ENCODE measurements around the gene UBB.
"Not testable (repeated sequence)": the region's sequence is repeated elsewhere in the genome, so short reads cannot be mapped to it uniquely, and the experiment has no call there.

The UBB gene

GRCh38 chr17:16374146-16374938, 6.5 kb upstream of the UBB start:
- DNase-seq (ENCODE audit: low read depth, low spot score) = no peak

DNA sequence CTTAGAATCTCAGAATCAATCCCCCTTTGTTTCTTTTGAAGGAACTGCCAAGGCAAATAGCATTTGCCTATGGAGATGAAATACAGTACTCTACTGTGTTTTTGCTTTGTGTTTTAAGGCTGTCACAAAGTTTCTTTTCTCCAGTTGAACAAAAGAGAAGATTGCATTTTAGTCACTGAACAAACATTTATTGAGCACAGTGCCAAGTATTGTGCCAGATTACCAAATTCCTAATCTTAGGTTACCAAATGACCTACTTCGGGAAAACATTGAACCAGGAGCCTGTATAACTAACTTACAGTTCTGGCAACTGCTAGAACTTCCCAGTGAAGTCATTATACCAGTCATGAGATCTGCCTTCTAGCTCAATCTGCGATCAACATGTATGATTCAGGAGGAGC, 3.0 kb upstream of the UBB start:
- DNase-seq (ENCODE audit: low read depth, low spot score) = no peak

DNA sequence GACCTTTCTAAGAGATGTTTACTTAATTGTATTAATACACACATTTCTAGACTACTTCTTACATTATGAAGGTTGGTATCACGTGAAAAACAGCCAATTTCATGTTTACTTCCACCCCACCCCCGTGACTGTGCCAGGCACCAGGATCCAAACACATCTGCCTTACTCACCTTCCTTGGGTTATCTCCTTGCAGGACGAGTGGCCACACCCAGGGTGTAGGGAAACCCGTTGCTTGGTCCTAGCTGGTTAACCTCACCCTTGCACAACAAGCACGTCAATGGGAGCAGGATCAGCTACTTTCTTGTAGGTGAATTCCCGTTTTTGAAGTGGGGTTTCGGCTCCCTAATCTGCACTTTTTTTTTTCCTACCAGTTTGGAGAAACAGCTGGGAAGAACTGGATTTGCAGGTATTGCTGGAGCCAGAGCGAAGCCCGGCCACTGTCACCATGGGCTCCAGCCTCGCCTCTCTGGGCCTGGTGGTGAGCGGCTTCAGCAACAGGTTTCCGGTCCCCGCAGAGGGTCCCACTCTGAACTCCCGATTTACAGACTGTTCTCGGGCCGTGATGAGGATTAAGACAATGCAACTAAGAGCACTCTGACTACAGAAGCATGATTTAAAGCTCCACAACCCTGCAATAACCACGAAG, 2.1 kb upstream of the UBB start:
- peak; percentile 59 for DNase-seq (ENCODE audit: low read depth, low spot score)

- DNase-seq (ENCODE audit: low read depth, low spot score) = peak; percentile 50
These were observed 1.2 kb upstream of the UBB start for GRCh38 chr17:16379654-16380053.

DNA sequence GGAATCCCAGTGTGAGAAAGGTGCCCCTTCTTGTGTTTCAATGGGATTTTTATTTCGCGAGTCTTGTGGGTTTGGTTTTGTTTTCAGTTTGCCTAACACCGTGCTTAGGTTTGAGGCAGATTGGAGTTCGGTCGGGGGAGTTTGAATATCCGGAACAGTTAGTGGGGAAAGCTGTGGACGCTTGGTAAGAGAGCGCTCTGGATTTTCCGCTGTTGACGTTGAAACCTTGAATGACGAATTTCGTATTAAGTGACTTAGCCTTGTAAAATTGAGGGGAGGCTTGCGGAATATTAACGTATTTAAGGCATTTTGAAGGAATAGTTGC, 567 bp downstream of the UBB start:
- no peak for DNase-seq (ENCODE audit: low read depth, low spot score)

GRCh38 chr17:16383216-16383615, 2.3 kb downstream of the UBB start:
- no peak for DNase-seq (ENCODE audit: low read depth, low spot score)

DNA sequence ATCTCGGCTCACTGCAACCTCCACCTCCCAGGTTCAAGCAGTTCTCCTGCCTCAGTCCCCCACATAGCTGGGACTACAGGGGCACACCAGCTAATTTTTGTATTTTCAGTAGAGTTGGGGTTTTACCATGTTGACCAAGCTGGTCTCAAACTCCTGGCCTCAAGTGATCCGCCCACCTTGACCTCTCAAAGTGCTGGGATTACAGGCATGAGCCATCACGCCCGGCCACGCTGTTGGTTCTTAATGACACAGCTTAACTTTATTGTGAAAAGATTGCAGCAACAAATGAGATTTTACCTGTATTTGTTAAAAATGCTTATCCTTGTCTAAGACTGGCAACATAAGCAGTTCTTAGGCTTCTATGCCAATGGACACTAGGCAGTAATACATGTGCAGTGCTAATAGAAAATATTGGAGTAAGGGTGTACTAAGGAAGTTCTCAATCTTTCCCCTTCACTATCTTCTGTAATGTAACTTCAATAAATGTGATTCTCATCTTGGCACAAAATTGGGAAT, 2.9 kb downstream of the UBB start:
- DNase-seq (ENCODE audit: low read depth, low spot score) = no peak

GRCh38 chr17:16384557-16384956, 3.7 kb downstream of the UBB start:
- no peak for DNase-seq (ENCODE audit: low read depth, low spot score)

- DNase-seq (ENCODE audit: low read depth, low spot score) = not testable (repeated sequence)
These were observed 5.2 kb downstream of the UBB start for GRCh38 chr17:16386126-16386507.

DNA sequence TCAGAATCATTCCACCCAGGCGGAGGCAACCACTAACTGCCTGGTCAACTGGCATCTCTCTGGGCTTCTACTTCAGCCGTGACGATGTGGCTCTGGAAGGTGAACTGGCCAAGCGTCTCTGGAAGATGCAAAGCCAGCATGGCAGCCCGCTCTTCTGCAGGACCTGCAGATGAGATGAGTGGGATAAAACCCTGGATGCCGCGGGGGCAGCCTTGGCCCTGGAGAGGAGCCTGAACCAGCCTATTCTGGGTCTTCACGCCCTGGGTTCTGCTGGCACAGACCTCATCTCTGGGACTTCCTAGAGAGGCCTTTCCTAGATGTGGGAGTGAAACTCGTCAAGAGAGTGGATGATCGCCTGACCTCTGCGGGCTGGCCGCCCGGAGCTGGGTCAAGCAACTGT, 10.6 kb downstream of the UBB start:
- DNase-seq (ENCODE audit: low read depth, low spot score) = no peak

GRCh38 chr17:16392491-16392890, 11.6 kb downstream of the UBB start:
- DNase-seq (ENCODE audit: low read depth, low spot score) = not testable (repeated sequence)

- DNase-seq (ENCODE audit: low read depth, low spot score) = not testable (repeated sequence)
These were observed 15.0 kb downstream of the UBB start for GRCh38 chr17:16395887-16396286.

GRCh38 chr17:16396693-16397092, 15.8 kb downstream of the UBB start:
- DNase-seq (ENCODE audit: low read depth, low spot score) = not testable (repeated sequence)

GRCh38 chr17:16398270-16399267, 17.7 kb downstream of the UBB start:
- DNase-seq (ENCODE audit: low read depth, low spot score) = peak; percentile 76

DNA sequence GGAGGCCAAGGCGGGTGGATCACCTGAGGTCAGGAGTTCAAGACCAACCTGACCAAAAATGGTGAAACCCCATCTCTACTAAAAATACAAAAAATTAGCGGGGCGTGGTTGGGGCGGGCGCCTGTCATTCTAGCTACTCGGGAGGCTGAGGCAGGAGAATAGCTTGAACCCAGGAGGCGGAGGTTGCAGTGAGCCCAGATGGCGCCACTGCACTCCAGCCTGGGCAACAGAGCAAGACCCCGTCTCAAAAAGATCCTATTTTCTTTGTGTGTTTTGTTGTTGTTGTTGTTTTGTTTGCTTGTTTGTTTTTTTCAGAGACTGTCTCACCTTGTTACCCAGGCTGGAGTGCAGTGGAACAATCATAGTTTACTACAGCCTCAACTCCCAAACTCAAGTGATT, 23.0 kb downstream of the UBB start:
- not testable (repeated sequence) for DNase-seq (ENCODE audit: low read depth, low spot score)

GRCh38 chr17:16406742-16407674, 26.1 kb downstream of the UBB start:
- peak; percentile 65 for DNase-seq (ENCODE audit: low read depth, low spot score)

DNA sequence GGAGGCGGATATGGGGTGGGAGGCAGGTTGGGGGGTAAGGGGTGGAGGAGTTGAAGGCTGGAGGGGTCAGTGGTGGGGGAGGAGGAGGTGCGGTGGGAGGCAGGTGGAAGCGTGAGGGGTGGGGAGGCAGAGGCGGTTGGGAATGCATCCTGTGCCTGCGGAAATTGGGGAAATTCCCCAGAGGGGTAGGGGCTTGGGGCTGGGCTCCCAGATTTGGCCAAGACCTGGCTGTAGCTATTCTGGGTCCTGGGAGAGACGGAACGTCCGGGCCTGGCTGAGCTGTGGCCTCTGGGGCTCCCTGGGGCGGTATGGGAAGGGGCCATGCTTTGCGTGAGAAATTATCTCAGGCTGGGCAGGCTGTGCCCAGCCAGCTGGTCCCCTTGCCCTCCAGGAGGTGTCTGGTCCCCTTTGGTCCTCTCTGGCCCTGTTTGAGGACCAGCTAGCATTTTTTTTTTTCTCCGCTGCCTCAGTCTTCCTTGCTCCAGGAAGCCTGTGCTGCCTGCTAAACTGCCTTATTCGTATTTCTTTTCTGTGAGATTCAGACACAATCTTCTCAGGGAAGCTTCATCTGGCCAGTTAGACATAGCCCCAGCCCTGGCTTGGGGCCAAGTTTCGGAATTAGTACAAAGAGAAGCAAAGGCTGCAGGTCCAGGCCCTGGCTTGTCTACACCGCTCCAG, 27.2 kb downstream of the UBB start:
- DNase-seq (ENCODE audit: low read depth, low spot score) = no peak

DNA sequence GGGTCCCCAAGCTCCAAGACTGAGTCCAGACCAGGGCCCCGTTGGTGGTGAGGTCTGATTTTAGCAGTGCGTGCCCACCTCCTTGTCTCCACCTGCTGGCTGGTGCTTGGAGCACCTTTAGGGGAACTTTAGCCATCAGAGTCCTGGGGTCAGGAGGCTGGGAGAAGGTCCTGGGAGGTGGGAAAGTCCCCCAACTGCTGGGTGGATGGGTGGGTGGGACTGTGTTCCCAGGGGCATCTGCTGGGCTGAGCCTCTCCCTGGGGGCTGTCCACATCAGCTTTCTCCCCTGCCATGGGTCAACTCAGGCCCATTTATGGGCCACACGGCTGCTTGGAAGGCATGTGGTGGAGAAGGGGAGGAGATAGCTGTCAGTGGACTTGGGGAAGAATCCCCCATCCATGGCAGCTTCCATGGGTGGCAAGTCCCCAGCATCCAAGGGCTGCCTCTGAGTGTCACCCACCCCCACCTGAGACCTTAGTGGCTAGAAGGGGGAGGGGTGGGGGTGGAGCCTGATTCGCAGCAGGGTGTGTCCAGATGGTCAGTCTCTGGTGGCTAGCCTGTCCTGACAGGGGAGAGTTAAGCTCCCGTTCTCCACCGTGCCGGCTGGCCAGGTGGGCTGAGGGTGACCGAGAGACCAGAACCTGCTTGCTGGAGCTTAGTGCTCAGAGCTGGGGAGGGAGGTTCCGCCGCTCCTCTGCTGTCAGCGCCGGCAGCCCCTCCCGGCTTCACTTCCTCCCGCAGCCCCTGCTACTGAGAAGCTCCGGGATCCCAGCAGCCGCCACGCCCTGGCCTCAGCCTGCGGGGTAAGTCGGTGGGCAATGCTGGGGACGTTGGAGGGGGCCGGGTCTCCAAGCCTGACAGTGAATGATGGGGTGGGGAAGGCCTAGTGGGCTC, 34.4 kb downstream of the UBB start, which contains the start of gene TRPV2:
TSS of gene TRPV2 (plus strand) at position 541 of the 894 bp plus-strand sequence. CDS start 2,098 bp downstream, outside the sequence.
- peak; percentile 53 for DNase-seq (ENCODE audit: low read depth, low spot score)

- DNase-seq (ENCODE audit: low read depth, low spot score) = no peak
These were observed 36.5 kb downstream of the UBB start for GRCh38 chr17:16417399-16417798.

Data from ELF-1 (cell line).